Peyer's patch (tissue), 4 donors: ENCODE measurements around the gene CGB3.

Experiments used
- CTCF ChIP-seq, 6 experiments: fragments of 450-650 bp in 4 of 6; fragments of 200-600 bp in 2 of 6; sonication (generic) in 1 of 6; IDR thresholded peaks; one replicate each; pipeline ENCODE4 v1.5.1; 2017 to 2019; ENCODE audit warnings: antibody characterized with exemption in 6 of 6, mild to moderate bottlenecking in 3 of 6, moderate library complexity in 1 of 6
- POLR2A ChIP-seq, 2 donors: fragments of 450-650 bp; IDR thresholded peaks; one replicate each; pipeline ENCODE4 v1.5.1; 2017; ENCODE audit warnings: antibody characterized with exemption in 2 of 2, mild to moderate bottlenecking in 2 of 2, moderate library complexity in 2 of 2

GRCh38 chr19:49058562-49058961 lies 34.4 kb upstream of the CGB3 start:
- no peak for TF ChIP-seq CTCF (IDR thresholded peaks at IDR 0.05)
- no peak for TF ChIP-seq POLR2A (IDR thresholded peaks at IDR 0.05)
